ENCODE data around the gene SUMF2. TPM values are rescaled to one million over a fixed set of nuclear protein-coding genes. Genes with fewer than 3 reads are reported as not detected.

The SUMF2 gene
- total and polyA plus RNA-seq, 2 of the 13 experiments (the other 11 are each of a cell fraction or from before 2014, with no cell fraction given): 48.9 to 54.4 TPM

GRCh38 chr7:56028942-56029630 is 35.0 kb upstream of the SUMF2 start (continued):
- TF ChIP-seq, protein P1, sequence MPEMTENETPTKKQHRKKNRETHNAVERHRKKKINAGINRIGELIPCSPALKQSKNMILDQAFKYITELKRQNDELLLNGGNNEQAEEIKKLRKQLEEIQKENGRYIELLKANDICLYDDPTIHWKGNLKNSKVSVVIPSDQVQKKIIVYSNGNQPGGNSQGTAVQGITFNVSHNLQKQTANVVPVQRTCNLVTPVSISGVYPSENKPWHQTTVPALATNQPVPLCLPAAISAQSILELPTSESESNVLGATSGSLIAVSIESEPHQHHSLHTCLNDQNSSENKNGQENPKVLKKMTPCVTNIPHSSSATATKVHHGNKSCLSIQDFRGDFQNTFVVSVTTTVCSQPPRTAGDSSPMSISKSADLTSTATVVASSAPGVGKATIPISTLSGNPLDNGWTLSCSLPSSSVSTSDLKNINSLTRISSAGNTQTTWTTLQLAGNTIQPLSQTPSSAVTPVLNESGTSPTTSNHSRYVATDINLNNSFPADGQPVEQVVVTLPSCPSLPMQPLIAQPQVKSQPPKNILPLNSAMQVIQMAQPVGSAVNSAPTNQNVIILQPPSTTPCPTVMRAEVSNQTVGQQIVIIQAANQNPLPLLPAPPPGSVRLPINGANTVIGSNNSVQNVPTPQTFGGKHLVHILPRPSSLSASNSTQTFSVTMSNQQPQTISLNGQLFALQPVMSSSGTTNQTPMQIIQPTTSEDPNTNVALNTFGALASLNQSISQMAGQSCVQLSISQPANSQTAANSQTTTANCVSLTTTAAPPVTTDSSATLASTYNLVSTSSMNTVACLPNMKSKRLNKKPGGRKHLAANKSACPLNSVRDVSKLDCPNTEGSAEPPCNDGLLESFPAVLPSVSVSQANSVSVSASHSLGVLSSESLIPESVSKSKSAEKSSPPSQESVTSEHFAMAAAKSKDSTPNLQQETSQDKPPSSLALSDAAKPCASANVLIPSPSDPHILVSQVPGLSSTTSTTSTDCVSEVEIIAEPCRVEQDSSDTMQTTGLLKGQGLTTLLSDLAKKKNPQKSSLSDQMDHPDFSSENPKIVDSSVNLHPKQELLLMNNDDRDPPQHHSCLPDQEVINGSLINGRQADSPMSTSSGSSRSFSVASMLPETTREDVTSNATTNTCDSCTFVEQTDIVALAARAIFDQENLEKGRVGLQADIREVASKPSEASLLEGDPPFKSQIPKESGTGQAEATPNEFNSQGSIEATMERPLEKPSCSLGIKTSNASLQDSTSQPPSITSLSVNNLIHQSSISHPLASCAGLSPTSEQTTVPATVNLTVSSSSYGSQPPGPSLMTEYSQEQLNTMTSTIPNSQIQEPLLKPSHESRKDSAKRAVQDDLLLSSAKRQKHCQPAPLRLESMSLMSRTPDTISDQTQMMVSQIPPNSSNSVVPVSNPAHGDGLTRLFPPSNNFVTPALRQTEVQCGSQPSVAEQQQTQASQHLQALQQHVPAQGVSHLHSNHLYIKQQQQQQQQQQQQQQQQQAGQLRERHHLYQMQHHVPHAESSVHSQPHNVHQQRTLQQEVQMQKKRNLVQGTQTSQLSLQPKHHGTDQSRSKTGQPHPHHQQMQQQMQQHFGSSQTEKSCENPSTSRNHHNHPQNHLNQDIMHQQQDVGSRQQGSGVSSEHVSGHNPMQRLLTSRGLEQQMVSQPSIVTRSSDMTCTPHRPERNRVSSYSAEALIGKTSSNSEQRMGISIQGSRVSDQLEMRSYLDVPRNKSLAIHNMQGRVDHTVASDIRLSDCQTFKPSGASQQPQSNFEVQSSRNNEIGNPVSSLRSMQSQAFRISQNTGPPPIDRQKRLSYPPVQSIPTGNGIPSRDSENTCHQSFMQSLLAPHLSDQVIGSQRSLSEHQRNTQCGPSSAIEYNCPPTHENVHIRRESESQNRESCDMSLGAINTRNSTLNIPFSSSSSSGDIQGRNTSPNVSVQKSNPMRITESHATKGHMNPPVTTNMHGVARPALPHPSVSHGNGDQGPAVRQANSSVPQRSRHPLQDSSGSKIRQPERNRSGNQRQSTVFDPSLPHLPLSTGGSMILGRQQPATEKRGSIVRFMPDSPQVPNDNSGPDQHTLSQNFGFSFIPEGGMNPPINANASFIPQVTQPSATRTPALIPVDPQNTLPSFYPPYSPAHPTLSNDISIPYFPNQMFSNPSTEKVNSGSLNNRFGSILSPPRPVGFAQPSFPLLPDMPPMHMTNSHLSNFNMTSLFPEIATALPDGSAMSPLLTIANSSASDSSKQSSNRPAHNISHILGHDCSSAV (CRISPR knock-in tag; IDR thresholded peaks at IDR 0.05; ENCODE audit: borderline replicate concordance): no peak
- peak; percentile 67 for TF ChIP-seq NCOA2 (CRISPR knock-in tag; IDR thresholded peaks at IDR 0.05)
- no peak for TF ChIP-seq ZNF12 (CRISPR knock-in tag; IDR thresholded peaks at IDR 0.05)
- no peak for TF ChIP-seq ZNF629 (CRISPR knock-in tag; conservative IDR thresholded peaks at IDR 0.05)
- peak; percentile 44; the same call in 1 of the 2 replicates for TF ChIP-seq MIER3 (CRISPR knock-in tag; IDR thresholded peaks at IDR 0.05; ENCODE audit: borderline replicate concordance)
- TF ChIP-seq, protein P2, sequence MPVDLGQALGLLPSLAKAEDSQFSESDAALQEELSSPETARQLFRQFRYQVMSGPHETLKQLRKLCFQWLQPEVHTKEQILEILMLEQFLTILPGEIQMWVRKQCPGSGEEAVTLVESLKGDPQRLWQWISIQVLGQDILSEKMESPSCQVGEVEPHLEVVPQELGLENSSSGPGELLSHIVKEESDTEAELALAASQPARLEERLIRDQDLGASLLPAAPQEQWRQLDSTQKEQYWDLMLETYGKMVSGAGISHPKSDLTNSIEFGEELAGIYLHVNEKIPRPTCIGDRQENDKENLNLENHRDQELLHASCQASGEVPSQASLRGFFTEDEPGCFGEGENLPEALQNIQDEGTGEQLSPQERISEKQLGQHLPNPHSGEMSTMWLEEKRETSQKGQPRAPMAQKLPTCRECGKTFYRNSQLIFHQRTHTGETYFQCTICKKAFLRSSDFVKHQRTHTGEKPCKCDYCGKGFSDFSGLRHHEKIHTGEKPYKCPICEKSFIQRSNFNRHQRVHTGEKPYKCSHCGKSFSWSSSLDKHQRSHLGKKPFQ (CRISPR knock-in tag; IDR thresholded peaks at IDR 0.05; ENCODE audit: insufficient replicate concordance): no peak
- peak; percentile 40 for TF ChIP-seq NR2C2 (CRISPR knock-in tag; IDR thresholded peaks at IDR 0.05; ENCODE audit: borderline replicate concordance)
- TF ChIP-seq, protein P3, sequence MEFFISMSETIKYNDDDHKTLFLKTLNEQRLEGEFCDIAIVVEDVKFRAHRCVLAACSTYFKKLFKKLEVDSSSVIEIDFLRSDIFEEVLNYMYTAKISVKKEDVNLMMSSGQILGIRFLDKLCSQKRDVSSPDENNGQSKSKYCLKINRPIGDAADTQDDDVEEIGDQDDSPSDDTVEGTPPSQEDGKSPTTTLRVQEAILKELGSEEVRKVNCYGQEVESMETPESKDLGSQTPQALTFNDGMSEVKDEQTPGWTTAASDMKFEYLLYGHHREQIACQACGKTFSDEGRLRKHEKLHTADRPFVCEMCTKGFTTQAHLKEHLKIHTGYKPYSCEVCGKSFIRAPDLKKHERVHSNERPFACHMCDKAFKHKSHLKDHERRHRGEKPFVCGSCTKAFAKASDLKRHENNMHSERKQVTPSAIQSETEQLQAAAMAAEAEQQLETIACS (CRISPR knock-in tag; IDR thresholded peaks at IDR 0.05): no peak
- no peak for TF ChIP-seq SIX4 (CRISPR knock-in tag; IDR thresholded peaks at IDR 0.05)
- TF ChIP-seq, protein P4, sequence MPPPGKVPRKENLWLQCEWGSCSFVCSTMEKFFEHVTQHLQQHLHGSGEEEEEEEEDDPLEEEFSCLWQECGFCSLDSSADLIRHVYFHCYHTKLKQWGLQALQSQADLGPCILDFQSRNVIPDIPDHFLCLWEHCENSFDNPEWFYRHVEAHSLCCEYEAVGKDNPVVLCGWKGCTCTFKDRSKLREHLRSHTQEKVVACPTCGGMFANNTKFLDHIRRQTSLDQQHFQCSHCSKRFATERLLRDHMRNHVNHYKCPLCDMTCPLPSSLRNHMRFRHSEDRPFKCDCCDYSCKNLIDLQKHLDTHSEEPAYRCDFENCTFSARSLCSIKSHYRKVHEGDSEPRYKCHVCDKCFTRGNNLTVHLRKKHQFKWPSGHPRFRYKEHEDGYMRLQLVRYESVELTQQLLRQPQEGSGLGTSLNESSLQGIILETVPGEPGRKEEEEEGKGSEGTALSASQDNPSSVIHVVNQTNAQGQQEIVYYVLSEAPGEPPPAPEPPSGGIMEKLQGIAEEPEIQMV (CRISPR knock-in tag; IDR thresholded peaks at IDR 0.05; ENCODE audit: low read depth): no peak
- TF ChIP-seq ZNF362 (CRISPR knock-in tag; IDR thresholded peaks at IDR 0.05; ENCODE audit: borderline replicate concordance): peak; percentile 80
- no peak for TF ChIP-seq ZNF879 (CRISPR knock-in tag; IDR thresholded peaks at IDR 0.05)
- no peak for TF ChIP-seq ZNF616 (CRISPR knock-in tag; IDR thresholded peaks at IDR 0.05; ENCODE audit: low read depth)
- 0 out of 2 replicates have a peak, but pooled peaks have one; percentile 35 for TF ChIP-seq SMAD3 (CRISPR knock-in tag; IDR thresholded peaks at IDR 0.05)
- peak; percentile 30; the same call in 1 of the 2 replicates for TF ChIP-seq TBX2 (CRISPR knock-in tag; IDR thresholded peaks at IDR 0.05; ENCODE audit: borderline replicate concordance)

Data from HepG2 (cell line).